Parathyroid adenoma (tissue), 2 donors: ENCODE data around the gene LCE1B.

Source experiments
- H2AFZ ChIP-seq: fragments of 300-600 bp; sonication (generic); one replicate; pipeline ENCODE4 v1.7.0; 2017; ENCODE audit warnings: antibody characterized with exemption, mild to moderate bottlenecking
- H3K27ac ChIP-seq: fragments of 300-600 bp; sonication (generic); one replicate; pipeline ENCODE4 v1.7.0; 2017
- H3K27me3 ChIP-seq: fragments of 300-600 bp; sonication (generic); one replicate; pipeline ENCODE4 v1.7.0; 2017; ENCODE audit warnings: low read length; ENCODE audit not compliant: control insufficient read depth, insufficient read depth
- H3K36me3 ChIP-seq: fragments of 300-600 bp; sonication (generic); one replicate; pipeline ENCODE4 v1.7.0; 2017; ENCODE audit warnings: low read length; ENCODE audit not compliant: control insufficient read depth, insufficient read depth
- H3K4me1 ChIP-seq: fragments of 300-600 bp; sonication (generic); one replicate; pipeline ENCODE4 v1.7.0; 2017; ENCODE audit warnings: control low read depth
- H3K4me2 ChIP-seq: fragments of 300-600 bp; sonication (generic); one replicate; pipeline ENCODE4 v1.7.0; 2017; ENCODE audit warnings: low read length
- H3K4me3 ChIP-seq: fragments of 300-600 bp; sonication (generic); one replicate; pipeline ENCODE4 v1.7.0; 2017; ENCODE audit warnings: low read depth, low read length
- H3K79me2 ChIP-seq: fragments of 300-600 bp; sonication (generic); one replicate; pipeline ENCODE4 v1.7.0; 2017; ENCODE audit warnings: control low read depth
- H3K9ac ChIP-seq: fragments of 300-600 bp; sonication (generic); one replicate; pipeline ENCODE4 v1.7.0; 2017; ENCODE audit warnings: mild to moderate bottlenecking
- H3K9me3 ChIP-seq: fragments of 300-600 bp; sonication (generic); one replicate; pipeline ENCODE4 v1.7.0; 2017; ENCODE audit warnings: low read length; ENCODE audit not compliant: control insufficient read depth
- TF ChIP-seq, protein P1 (sequence below): fragments of 300-600 bp; sonication (generic); IDR thresholded peaks from one replicate; pipeline ENCODE4 v1.7.0; 2017; ENCODE audit warnings: antibody characterized with exemption, mild to moderate bottlenecking
- donor health status: primary hyperparathyroidism.

LCE1B gene

DNA sequence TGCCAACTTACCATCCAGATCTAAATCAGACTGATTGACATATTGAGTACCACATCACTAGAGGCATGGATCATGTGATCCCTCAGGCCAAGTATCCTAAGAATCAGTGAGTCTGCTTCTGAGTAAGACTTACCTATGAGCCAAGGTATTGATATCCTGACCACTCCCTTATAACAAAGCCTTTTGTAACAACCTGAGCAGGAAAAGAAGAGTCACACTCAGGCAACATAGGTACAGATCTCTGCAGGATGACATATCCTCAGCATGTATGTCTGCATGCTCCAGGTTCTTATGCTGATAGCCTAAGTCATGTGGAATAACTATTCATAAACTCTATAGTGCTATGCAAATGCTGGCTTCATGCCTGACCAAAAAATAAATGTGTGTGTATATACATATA is 13.2 kb downstream of the LCE1B start:
- Histone ChIP-seq H3K36me3 (no peaks in the 10 kb centered on the region), H3K4me1 (no peaks in the 10 kb centered on the region), H3K4me3 (no peak overlapping the region), H3K27me3 (no peaks in the 10 kb centered on the region), H3K4me2 (no peak overlapping the region), H2AFZ (no peak overlapping the region), H3K9me3 (no peaks in the 10 kb centered on the region), H3K79me2 (no peaks in the 10 kb centered on the region), H3K9ac (no peak overlapping the region), H3K27ac (no peak overlapping the region)
- TF ChIP-seq, protein P1, sequence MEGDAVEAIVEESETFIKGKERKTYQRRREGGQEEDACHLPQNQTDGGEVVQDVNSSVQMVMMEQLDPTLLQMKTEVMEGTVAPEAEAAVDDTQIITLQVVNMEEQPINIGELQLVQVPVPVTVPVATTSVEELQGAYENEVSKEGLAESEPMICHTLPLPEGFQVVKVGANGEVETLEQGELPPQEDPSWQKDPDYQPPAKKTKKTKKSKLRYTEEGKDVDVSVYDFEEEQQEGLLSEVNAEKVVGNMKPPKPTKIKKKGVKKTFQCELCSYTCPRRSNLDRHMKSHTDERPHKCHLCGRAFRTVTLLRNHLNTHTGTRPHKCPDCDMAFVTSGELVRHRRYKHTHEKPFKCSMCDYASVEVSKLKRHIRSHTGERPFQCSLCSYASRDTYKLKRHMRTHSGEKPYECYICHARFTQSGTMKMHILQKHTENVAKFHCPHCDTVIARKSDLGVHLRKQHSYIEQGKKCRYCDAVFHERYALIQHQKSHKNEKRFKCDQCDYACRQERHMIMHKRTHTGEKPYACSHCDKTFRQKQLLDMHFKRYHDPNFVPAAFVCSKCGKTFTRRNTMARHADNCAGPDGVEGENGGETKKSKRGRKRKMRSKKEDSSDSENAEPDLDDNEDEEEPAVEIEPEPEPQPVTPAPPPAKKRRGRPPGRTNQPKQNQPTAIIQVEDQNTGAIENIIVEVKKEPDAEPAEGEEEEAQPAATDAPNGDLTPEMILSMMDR = no peak

DNA sequence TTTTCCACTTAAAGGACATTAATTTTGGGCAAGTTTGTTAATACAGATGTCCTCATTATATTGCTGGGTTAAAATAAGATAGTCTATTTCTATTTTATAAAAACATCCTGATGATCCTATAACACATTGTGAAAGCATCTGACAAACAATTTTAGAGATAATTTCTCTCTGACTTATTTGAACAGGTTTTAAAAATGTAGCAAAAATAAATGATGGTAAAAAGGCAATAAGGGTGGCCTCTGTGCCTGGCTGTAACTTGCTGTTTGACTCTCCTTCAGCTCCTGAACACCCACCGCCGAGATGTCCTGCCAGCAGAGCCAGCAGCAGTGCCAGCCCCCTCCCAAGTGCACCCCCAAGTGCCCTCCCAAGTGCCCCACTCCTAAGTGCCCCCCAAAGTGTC is 15.4 kb downstream of the LCE1B start, which contains the start of gene LCE1A:
LCE1A (plus strand) TSS at position 301 of the 400 bp plus-strand sequence; CDS start at position 301, 0 bp downstream.
- Histone ChIP-seq H3K27ac (no peak within 1 kb of the TSS), H3K4me1 (no peaks in the 10 kb centered on the region), H2AFZ (no peak within 1 kb of the TSS), H3K4me2 (no peak within 1 kb of the TSS), H3K9ac (no peak within 1 kb of the TSS), H3K4me3 (no peak within 1 kb of the TSS), H3K27me3 (no peaks in the 10 kb centered on the region), H3K9me3 (no peaks in the 10 kb centered on the region), H3K36me3 (no peaks in the 10 kb centered on the region), H3K79me2 (no peaks in the 10 kb centered on the region)
- TF ChIP-seq, protein P1 = no peak

DNA sequence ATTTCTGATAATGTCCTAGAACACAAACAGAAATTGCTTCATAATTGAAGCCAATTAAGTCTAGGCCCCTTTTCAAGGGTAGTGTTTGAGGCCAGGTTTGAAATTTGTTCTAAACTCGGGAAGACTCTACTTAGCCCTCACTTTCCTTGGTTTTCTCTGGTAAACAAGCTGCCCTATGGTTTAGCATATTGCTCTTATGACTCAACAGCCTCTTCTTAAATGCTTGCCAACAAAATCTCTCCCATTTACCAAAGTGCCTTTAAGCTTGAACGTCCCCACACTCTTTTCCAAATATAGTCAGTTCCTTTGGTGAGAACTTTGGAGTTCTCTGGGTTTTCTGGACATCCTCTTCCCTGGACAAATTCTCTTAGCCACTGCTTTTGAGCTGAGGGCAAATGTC is 25.1 kb downstream of the LCE1B start:
- Histone ChIP-seq H2AFZ (no peak overlapping the region), H3K4me2 (no peak overlapping the region), H3K9ac (no peak overlapping the region), H3K27me3 (no peaks in the 10 kb centered on the region), H3K4me3 (no peak overlapping the region), H3K36me3 (no peaks in the 10 kb centered on the region), H3K27ac (no peak overlapping the region), H3K4me1 (no peaks in the 10 kb centered on the region), H3K9me3 (no peaks in the 10 kb centered on the region), H3K79me2 (no peaks in the 10 kb centered on the region)
- TF ChIP-seq, protein P1 = no peak

DNA sequence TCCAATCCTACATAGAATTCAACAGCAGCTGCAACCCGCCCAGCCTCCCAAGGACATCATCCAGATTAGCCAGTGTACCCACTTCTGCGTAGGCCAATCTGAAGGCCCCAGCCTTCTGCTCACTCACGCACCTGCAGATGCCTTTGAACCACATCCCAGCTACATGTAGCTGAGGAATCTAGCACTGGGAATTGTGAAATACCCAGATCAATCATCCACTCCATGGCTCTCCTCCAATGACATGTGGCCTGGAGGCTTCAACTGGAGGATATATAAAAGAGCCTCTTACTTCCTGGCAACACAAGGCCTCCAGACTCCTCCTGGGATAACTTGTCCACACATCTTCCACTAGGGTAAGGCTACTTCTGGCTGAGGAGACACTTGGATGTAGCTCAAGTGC is 30.8 kb downstream of the LCE1B start, which contains the start of gene LCE6A:
LCE6A (plus strand) TSS at position 301 of the 400 bp plus-strand sequence. CDS start 665 bp downstream, outside the sequence.
- no peak within 1 kb of the TSS for H2AFZ ChIP-seq
- no peak within 1 kb of the TSS for H3K4me2 ChIP-seq
- TF ChIP-seq, protein P1 = no peak
- no peak within 1 kb of the TSS for H3K4me3 ChIP-seq
- H3K9me3 ChIP-seq = no peaks in the 10 kb centered on the region
- no peaks in the 10 kb centered on the region for H3K27me3 ChIP-seq
- H3K79me2 ChIP-seq = no peaks in the 10 kb centered on the region
- no peak within 1 kb of the TSS for H3K27ac ChIP-seq
- H3K36me3 ChIP-seq = no peaks in the 10 kb centered on the region
- no peak within 1 kb of the TSS for H3K9ac ChIP-seq
- H3K4me1 ChIP-seq = no peaks in the 10 kb centered on the region

DNA sequence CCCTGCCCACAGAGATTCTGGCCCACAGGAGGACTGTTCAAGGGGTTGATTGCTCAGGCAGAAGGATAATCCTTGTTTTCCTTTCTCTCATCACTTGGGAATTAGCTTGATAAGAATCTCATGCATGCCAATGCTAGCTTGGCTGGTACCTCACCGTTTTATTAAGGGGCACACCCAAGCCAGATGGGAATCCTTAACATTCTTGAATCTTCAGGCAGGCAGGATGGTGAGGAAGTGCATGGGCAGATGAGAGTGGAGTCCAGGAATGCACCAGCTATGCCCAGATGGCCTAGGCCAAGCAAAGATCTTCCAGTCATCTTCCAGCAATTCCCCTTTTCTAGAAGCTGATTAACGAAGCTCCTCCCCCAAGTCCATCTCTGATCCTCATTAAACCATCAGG is 43.9 kb downstream of the LCE1B start:
- H3K9me3 ChIP-seq = no peaks in the 10 kb centered on the region
- H3K36me3 ChIP-seq = no peaks in the 10 kb centered on the region
- no peaks in the 10 kb centered on the region for H3K79me2 ChIP-seq
- no peak overlapping the region for H3K4me3 ChIP-seq
- no peaks in the 10 kb centered on the region for H3K4me1 ChIP-seq
- no peaks in the 10 kb centered on the region for H3K27me3 ChIP-seq
- H3K4me2 ChIP-seq = no peak overlapping the region
- no peak overlapping the region for H3K9ac ChIP-seq
- no peak overlapping the region for H3K27ac ChIP-seq
- no peak overlapping the region for H2AFZ ChIP-seq
- TF ChIP-seq, protein P1 = no peak
